K562 (cell line): ENCODE measurements around the gene CR2. TPM values are rescaled to one million over a fixed set of nuclear protein-coding genes. Genes with fewer than 3 reads are reported as not detected.
A peak's percentile ranks its signal among the peaks of the same experiment; 100 is the strongest.

Experiments
- BRD9 ChIP-seq: fragments of 450-650 bp; IDR thresholded peaks from 2 replicates; pipeline ENCODE4 v1.6.1; 2018; ENCODE audit warnings: low read depth; ENCODE audit not compliant: partially characterized antibody
- COPS2 ChIP-seq: fragments of 450-650 bp; conservative IDR thresholded peaks from 2 replicates; pipeline ENCODE4 v1.6.1; 2016; ENCODE audit warnings: mild to moderate bottlenecking, moderate library complexity
- CSDE1 ChIP-seq, 2 experiments: fragments of 450-650 bp; IDR thresholded peaks; 2 replicates each; pipeline ENCODE4 v1.6.1; 2016; ENCODE audit warnings: mild to moderate bottlenecking in 1 of 2
- LARP7 ChIP-seq: fragments of 450-650 bp; IDR thresholded peaks from 2 replicates; pipeline ENCODE4 v1.6.1; 2016
- MAFF ChIP-seq: IDR thresholded peaks from 2 replicates; pipeline ENCODE4 v1.6.1; 2012; ENCODE audit warnings: low read length, improper control_type of control experiment
- MAFG ChIP-seq: fragments of 450-650 bp; conservative IDR thresholded peaks from 2 replicates; pipeline ENCODE4 v1.6.1; 2016; ENCODE audit warnings: missing genetic modification characterization, missing compliant biosample characterization
- MCM7 ChIP-seq, 2 experiments: fragments of 450-650 bp; IDR thresholded peaks; 2 replicates each; pipeline ENCODE4 v1.6.1; 2016 to 2018
- NFIC ChIP-seq: fragments of 450-650 bp; IDR thresholded peaks from 2 replicates; pipeline ENCODE4 v1.6.1; 2017; ENCODE audit warnings: mild to moderate bottlenecking, inconsistent platforms
- PML ChIP-seq: IDR thresholded peaks from 2 replicates; pipeline ENCODE4 v1.6.1; 2012; ENCODE audit warnings: low read length, inconsistent platforms
- U2AF2 ChIP-seq: fragments of 200-400 bp; formaldehyde crosslinking; optimal IDR thresholded peaks from 2 replicates; pipeline ENCODE3; 2017; ENCODE audit warnings: low read depth, mild to moderate bottlenecking, low read length
- ZNF512 ChIP-seq: IDR thresholded peaks from 2 replicates; pipeline ENCODE4 v1.6.1; 2016; ENCODE audit warnings: missing genetic modification characterization, missing compliant biosample characterization
- ZNF655 ChIP-seq: fragments of 250-450 bp; sonication (Bioruptor Pico); IDR thresholded peaks from 2 replicates; pipeline ENCODE4 v1.5.0; 2021
- polyA plus RNA-seq, 8 experiments: library from polyadenylated mRNA; depleted of rRNA in 4 of 8; stranded (reverse) in 5 of 8; unstranded in 3 of 8; fragments of >200 nt; fragmentation: Nextera tagmentation in 2 of 8; fragmentation: Illumina TruSeq in 1 of 8; extraction: Ambion mirVana in 2 of 8; extraction: Trizol in 1 of 8; gene quantifications; 2 replicates each; pipeline versions ENCODE4 v1.2.1 to v1.2.3, GENCODE V29; 2011 to 2014; ENCODE audit warnings: inconsistent platforms in 1 of 8, missing spikeins in 1 of 8
- total RNA-seq, 7 experiments: library from RNA; depleted of rRNA in 6 of 7; stranded (reverse); fragments of >200 nt in 6 of 7; fragmentation: Illumina TruSeq in 2 of 7; extraction: Trizol in 2 of 7; gene quantifications; 2 replicates each; pipeline versions ENCODE4 v1.2.1 to v1.2.3, GENCODE V29; 2011 to 2021; ENCODE audit warnings: low replicate concordance in 1 of 7

The CR2 gene
- total and polyA plus RNA-seq, 9 of the 15 experiments (the other 6 are each of a cell fraction or from before 2014, with no cell fraction given), result 0.07 to 0.67 (median 0.37) TPM

GRCh38 chr1:207510444-207510843 is 56.3 kb downstream of the CR2 start (continued):
- TF ChIP-seq U2AF2 (no peak), NFIC (no peak), CSDE1 (IDR thresholded peaks at IDR 0.05) (no peak), ZNF512 (tag) (peak; percentile 75), BRD9 (no peak), ZNF655 (no peak), MAFG (tag) (peak; percentile 67), PML (no peak), COPS2 (no peak), MAFF (peak; percentile 47; the same call in 1 of the 2 replicates), MCM7 (IDR thresholded peaks at IDR 0.05) (no peak), LARP7 (no peak)
